ENCODE results near the gene ELN. TPM values are rescaled to one million over a fixed set of nuclear protein-coding genes. Genes with fewer than 3 reads are reported as not detected.

ELN gene
- total and polyA plus RNA-seq, 2 donors (not counting 3 experiments of a cell fraction or from before 2014, with no cell fraction given) = 1.7 to 2.6 TPM

GRCh38 chr7:73983437-73984164 is 44.4 kb upstream of the ELN start:
- ChIA-PET POLR2A (no interaction called here), CTCF (no interaction called here)
- Histone ChIP-seq H3K27me3 (ENCODE audit: control insufficient read depth in 2 of 2, insufficient read depth in 2 of 2, low read length in 2 of 2) (no peaks in the 10 kb centered on the region), H3K36me3 (ENCODE audit: control insufficient read depth in 2 of 2, extremely low read depth in 1 of 2, insufficient read depth in 2 of 2, low read length in 2 of 2) (no peaks in the 10 kb centered on the region), H3K9me3 (replicated peaks; ENCODE audit: control insufficient read depth, insufficient read depth, low read length) (no peaks in the 10 kb centered on the region), H2AFZ (ENCODE audit: low read depth, low read length) (no peak overlapping the region), H3K4me1 (ENCODE audit: control insufficient read depth, extremely low read depth, insufficient read depth, low read length) (no peaks in the 10 kb centered on the region), H3K9ac (replicated peaks; ENCODE audit: extremely low read depth, insufficient read depth, low read length) (no peak overlapping the region), H3K4me3 (replicated peaks in 1 of 3; ENCODE audit: insufficient read depth in 1 of 3, low read depth in 1 of 3, low read length in 3 of 3) (no peak overlapping the region), H3K4me2 (ENCODE audit: insufficient read depth, low read length) (no peak overlapping the region), H3K27ac (ENCODE audit: insufficient read depth, low read depth, low read length) (no peak overlapping the region), H3K79me2 (ENCODE audit: control insufficient read depth, insufficient read depth, low read length) (no peaks in the 10 kb centered on the region), H3K9me1 (replicated peaks; ENCODE audit: control insufficient read depth, extremely low read depth, insufficient read depth, low read length) (no peaks in the 10 kb centered on the region), H4K20me1 (replicated peaks; ENCODE audit: control insufficient read depth, extremely low read depth, insufficient read depth, low read length) (no peaks in the 10 kb centered on the region)
- BruUV-seq (replicated peaks) = no TSS peak
- intact Hi-C loops (cut with micrococcal nuclease) = no loop called here
- dilution Hi-C loops (cut with MboI; ENCODE audit: extremely low pct_ligation_motif_present, low sequenced_read_pairs) = no loop called here
- no peak for TF ChIP-seq GATA2 (IDR thresholded peaks at IDR 0.05; ENCODE audit: insufficient read depth, insufficient read length, low read depth, low read length)
- DNase-seq (ENCODE audit: low read depth, low spot score) (no peak), FAIRE-seq (no peak)

GRCh38 chr7:73984481-73985205 is 43.3 kb upstream of the ELN start:
- BruUV-seq (replicated peaks) = no TSS peak
- Histone ChIP-seq H3K4me1 (ENCODE audit: control insufficient read depth, extremely low read depth, insufficient read depth, low read length) (no peaks in the 10 kb centered on the region), H3K9me1 (replicated peaks; ENCODE audit: control insufficient read depth, extremely low read depth, insufficient read depth, low read length) (no peaks in the 10 kb centered on the region), H3K9ac (replicated peaks; ENCODE audit: extremely low read depth, insufficient read depth, low read length) (no peak overlapping the region), H3K9me3 (replicated peaks; ENCODE audit: control insufficient read depth, insufficient read depth, low read length) (no peaks in the 10 kb centered on the region), H4K20me1 (replicated peaks; ENCODE audit: control insufficient read depth, extremely low read depth, insufficient read depth, low read length) (no peaks in the 10 kb centered on the region), H3K36me3 (ENCODE audit: control insufficient read depth in 2 of 2, extremely low read depth in 1 of 2, insufficient read depth in 2 of 2, low read length in 2 of 2) (no peaks in the 10 kb centered on the region), H3K27ac (ENCODE audit: insufficient read depth, low read depth, low read length) (no peak overlapping the region), H2AFZ (ENCODE audit: low read depth, low read length) (no peak overlapping the region), H3K79me2 (ENCODE audit: control insufficient read depth, insufficient read depth, low read length) (no peaks in the 10 kb centered on the region), H3K4me3 (replicated peaks in 1 of 3; ENCODE audit: insufficient read depth in 1 of 3, low read depth in 1 of 3, low read length in 3 of 3) (no peak overlapping the region), H3K4me2 (ENCODE audit: insufficient read depth, low read length) (no peak overlapping the region), H3K27me3 (ENCODE audit: control insufficient read depth in 2 of 2, insufficient read depth in 2 of 2, low read length in 2 of 2) (no peaks in the 10 kb centered on the region)
- ChIA-PET POLR2A (no interaction called here), CTCF (interaction anchor here (1.1 kb wide), 1 partner anchor 42 kb away, joined by 4 read pairs; no protein-coding TSS in a partner anchor)
- dilution Hi-C loops (cut with MboI; ENCODE audit: extremely low pct_ligation_motif_present, low sequenced_read_pairs) (no loop called here), intact Hi-C loops (cut with micrococcal nuclease) (loop anchor here (5.0 kb wide), 1 partner anchor 38 kb away; no protein-coding TSS in a partner anchor)
- DNase-seq (ENCODE audit: low read depth, low spot score) = no peak
- no peak for FAIRE-seq
- TF ChIP-seq MYC (IDR thresholded peaks at IDR 0.05; ENCODE audit: low read depth, low read length) (no peak), MAX (IDR thresholded peaks at IDR 0.05; ENCODE audit: insufficient read depth, insufficient read length) (no peak)

Measured in endothelial cell of umbilical vein (primary cell).